Omental fat pad (tissue), 4 donors: Measurements from ENCODE around the gene NUDCD3. TPM values are rescaled to one million over a fixed set of nuclear protein-coding genes. Genes with fewer than 3 reads are reported as not detected.

ENCODE experiments used
- ATAC-seq: fragments of 150-250 bp; one replicate; pipeline ENCODE4 v1.9.1; 2016; ENCODE audit warnings: mild to moderate bottlenecking, moderate library complexity; ENCODE audit not compliant: low FRiP score
- DNase-seq: peaks from one replicate; pipeline ENCODE4 v3.0.0-alpha.2; 2019; ENCODE audit warnings: low spot score
- CTCF ChIP-seq, 3 donors: fragments of 450-650 bp; IDR thresholded peaks; one replicate each; pipeline ENCODE4 v1.5.1; 2016 to 2017; ENCODE audit warnings: antibody characterized with exemption in 3 of 3, mild to moderate bottlenecking in 3 of 3, moderate library complexity in 2 of 3
- total RNA-seq, 4 donors: library from RNA; depleted of rRNA; stranded (reverse); fragments of >200 nt; gene quantifications; one replicate each; pipeline ENCODE4 v1.1.0, GENCODE V29; 2016

Gene NUDCD3
- total RNA-seq, 4 donors from 2014 or later, result 49.3 to 57.2 (median 56.3) TPM

- no peak for TF ChIP-seq CTCF (IDR thresholded peaks at IDR 0.05)
- DNase-seq (no peak), ATAC-seq (no peak)
These were observed 117.1 kb downstream of the NUDCD3 start for GRCh38 chr7:44373418-44373740.

DNA sequence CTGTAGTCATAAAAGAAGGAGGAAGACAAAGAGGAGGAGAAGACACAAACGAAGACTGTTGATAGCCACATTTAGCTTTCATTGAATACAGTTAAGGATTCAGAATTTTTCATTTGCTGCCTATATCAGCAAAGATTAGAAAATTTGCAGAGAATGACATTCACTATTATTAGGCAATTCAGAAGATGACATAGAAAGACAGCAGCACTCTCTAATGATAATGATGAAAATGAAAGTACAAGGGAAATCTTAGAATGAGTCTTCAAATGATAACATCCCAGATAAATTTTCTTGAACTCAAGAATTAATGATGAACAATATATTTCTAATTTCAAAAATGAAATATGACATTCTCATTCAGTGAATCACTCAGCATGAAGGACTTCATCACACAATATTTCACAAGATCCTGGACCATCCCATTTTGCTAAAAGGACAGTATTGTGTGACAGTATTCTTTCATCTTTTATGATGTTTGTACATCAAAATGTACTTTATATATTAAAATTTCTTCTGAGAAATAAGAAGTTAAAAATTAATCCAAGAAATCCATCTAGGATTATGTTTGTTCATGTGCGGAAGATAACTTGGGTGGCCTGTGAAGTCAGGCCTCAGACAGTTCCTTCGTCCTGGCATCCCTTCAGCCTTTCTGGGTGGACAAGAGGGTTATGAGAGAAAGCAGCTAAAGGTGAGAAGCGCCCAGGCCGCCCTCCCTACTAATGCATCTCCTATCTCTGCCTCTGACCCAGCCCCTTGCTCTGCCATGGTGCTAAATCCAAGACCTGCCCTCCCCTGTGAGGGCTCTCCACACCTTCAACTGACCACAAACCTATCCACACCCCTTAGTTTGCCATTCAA lies 117.7 kb downstream of the NUDCD3 start:
- no peak for TF ChIP-seq CTCF (IDR thresholded peaks at IDR 0.05)
- no peak for ATAC-seq
- DNase-seq, result no peak

DNA sequence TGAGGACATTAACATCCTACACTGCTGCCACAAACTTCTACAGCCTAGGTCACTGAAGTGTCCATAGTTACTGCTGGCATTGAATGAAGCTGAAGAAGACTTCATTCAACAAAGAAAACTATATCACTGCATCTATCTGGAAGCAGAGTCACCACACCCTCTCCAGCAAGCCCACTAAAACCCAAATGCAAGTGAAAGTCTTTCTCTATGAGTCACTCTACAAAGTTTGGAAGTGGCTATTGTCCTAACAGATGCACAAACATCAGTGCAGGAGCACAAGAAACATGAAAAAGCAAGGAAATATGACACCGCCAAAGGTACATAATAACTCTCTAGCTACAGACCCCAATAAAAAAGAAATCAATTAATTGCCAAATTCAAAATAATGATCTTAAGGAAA lies 121.6 kb downstream of the NUDCD3 start:
- ATAC-seq, result no peak

DNA sequence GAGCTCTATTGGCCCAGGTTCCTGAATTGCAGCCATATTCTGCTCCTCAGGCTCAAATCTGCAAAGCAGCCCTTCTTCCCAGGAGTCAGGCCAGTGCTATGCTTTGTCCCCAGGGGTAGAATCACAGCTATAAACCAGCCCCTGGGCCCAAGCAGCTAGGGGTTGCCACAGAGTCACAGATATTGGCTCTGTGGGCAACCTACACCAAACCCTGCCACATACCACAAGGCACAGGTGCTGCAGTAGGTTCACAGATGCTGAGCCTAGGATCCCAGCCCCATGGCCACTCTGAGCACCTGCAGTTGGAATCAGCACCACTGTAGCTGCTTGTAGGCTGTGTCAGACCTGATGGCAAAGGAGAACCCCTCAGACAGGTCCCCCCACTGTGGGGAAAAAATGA lies 122.0 kb downstream of the NUDCD3 start:
- TF ChIP-seq CTCF (IDR thresholded peaks at IDR 0.05), result no peak
- DNase-seq (no peak), ATAC-seq (no peak)

More for the DNA sequence above, 121.6 kb downstream of the NUDCD3 start:
- TF ChIP-seq CTCF (IDR thresholded peaks at IDR 0.05), result no peak
- no peak for DNase-seq

DNA sequence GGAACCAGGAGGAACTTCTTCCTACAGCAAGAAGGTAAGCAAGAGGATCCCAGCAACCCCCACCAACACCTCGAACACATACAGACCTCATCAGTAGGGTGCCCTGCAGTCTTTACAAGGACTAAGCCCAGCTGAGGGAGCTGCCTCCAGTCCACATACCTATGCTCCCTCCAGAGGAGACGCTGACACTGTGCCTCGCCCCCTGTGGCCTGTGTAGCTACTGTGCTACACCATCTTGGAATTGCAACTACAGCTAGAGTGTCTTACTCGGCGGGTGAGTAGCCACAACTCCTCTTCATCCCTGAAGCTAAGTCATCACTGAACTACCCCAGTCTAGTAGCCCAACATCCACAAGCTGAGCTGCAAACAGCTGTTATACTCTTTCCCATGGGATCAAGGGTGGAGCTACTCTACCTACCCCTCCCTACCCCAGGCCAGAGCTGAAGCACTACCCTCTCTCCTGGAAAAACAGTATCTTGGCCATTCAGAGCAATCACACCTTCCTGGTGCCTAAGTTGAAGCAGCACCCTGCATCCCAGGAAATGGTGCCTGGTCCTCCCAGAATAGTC lies 122.9 kb downstream of the NUDCD3 start:
- DNase-seq, result no peak
- TF ChIP-seq CTCF (IDR thresholded peaks at IDR 0.05), result no peak
- ATAC-seq, result no peak

DNA sequence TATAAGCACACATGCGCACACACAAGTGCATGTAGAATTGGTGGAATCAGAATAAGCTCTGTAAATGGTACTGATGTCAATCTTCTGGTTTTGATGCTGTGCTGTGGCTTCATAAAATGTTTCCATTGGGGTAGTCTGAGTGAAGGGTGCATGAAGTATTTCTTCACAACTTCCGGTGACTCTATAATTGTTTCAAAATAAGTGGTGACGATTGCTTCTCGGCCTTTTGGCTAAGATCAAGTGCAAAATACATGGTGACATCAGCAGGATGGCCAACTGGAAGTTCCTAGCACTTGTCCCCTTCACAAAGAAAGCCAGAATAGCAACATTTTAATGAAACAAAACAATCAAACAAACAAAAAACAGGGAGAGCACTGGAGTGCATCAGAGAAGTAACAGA lies 123.5 kb downstream of the NUDCD3 start:
- ATAC-seq (no peak), DNase-seq (no peak)
- TF ChIP-seq CTCF (IDR thresholded peaks at IDR 0.05), result no peak

DNA sequence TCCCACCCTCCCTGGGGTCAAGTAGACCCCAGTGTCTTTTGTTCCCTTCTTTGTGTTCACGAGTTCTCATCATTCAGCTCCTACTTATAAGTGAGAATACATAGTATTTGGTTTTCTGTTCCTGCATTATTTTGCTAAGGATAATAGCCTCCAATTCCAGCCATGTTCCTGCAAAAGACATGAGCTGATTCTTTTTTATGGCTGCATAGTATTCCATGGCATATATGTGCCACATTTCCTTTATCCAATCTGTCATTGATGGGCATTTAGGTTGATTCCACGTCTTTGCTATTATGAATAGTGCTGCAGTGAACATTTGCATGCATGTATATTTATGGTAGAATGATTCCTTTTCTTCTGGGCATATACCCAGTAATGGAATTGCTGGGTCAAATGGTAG lies 136.8 kb downstream of the NUDCD3 start:
- no peak for TF ChIP-seq CTCF (IDR thresholded peaks at IDR 0.05)
- DNase-seq (no peak), ATAC-seq (no peak)
